ENCODE data around the gene NDST3. TPM values are rescaled to one million over a fixed set of nuclear protein-coding genes. Genes with fewer than 3 reads are reported as not detected.

NDST3 gene
- total RNA-seq, 4 donors from 2014 or later, result 1.7 TPM; not detected in 3

DNA sequence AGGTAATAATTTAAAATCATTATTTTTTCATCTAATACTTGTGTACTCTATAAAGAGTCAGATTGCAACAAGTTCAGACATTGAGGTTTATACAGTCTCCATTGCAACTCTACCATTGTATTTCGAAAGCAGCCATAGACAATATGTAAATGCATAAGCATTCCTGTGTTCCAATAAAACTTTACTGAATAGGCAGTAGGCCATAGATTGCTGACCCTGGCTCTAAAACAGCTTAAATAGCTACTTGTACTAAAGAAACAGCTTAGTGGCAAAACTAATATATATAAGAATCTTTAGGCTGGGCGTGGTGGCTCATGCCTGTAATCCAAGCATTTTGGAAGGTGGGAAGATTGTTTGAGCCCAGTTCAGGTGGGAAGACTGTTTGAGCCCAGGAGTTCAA lies 203.2 kb downstream of the NDST3 start:
- H3K9me3 ChIP-seq, result no peaks in the 10 kb centered on the region
- no peaks in the 10 kb centered on the region for H3K4me1 ChIP-seq
- TF ChIP-seq, protein P1, sequence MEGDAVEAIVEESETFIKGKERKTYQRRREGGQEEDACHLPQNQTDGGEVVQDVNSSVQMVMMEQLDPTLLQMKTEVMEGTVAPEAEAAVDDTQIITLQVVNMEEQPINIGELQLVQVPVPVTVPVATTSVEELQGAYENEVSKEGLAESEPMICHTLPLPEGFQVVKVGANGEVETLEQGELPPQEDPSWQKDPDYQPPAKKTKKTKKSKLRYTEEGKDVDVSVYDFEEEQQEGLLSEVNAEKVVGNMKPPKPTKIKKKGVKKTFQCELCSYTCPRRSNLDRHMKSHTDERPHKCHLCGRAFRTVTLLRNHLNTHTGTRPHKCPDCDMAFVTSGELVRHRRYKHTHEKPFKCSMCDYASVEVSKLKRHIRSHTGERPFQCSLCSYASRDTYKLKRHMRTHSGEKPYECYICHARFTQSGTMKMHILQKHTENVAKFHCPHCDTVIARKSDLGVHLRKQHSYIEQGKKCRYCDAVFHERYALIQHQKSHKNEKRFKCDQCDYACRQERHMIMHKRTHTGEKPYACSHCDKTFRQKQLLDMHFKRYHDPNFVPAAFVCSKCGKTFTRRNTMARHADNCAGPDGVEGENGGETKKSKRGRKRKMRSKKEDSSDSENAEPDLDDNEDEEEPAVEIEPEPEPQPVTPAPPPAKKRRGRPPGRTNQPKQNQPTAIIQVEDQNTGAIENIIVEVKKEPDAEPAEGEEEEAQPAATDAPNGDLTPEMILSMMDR (IDR thresholded peaks at IDR 0.05), result no peak
- no peak for TF ChIP-seq POLR2A (IDR thresholded peaks at IDR 0.05)
- no peak overlapping the region for H3K27ac ChIP-seq
- H3K4me3 ChIP-seq, result no peak overlapping the region
- intact Hi-C loops (cut with DNase I; ENCODE audit: low total_unique reads), result no loop called here
- no peaks in the 10 kb centered on the region for H3K27me3 ChIP-seq
- DNase-seq, result no peak
- H3K36me3 ChIP-seq, result no peaks in the 10 kb centered on the region

DNA sequence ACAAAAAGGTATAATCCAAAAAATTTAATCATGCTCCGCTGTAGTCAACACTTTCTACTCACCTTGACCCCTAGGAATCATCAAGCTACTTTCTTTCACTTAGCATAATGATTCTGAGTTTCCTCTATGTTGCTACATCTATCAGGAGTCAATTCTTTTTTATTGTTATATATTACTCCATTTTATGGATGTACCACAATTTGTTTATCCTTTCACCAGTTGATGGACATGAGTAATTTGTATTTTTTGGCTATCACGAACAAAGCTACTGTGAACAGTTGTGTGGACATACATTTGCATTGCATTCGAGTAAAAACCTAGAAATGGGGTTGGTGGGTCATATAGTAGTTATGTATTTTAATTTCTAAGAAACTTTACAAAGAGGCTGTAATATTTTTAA lies 215.6 kb downstream of the NDST3 start:
- no peak for DNase-seq
- H3K4me3 ChIP-seq, result no peak overlapping the region
- H3K27ac ChIP-seq, result no peak overlapping the region
- intact Hi-C loops (cut with DNase I; ENCODE audit: low total_unique reads), result no loop called here
- H3K36me3 ChIP-seq, result no peaks in the 10 kb centered on the region
- no peaks in the 10 kb centered on the region for H3K4me1 ChIP-seq
- no peaks in the 10 kb centered on the region for H3K27me3 ChIP-seq
- H3K9me3 ChIP-seq, result no peaks in the 10 kb centered on the region
- TF ChIP-seq, protein P1 (IDR thresholded peaks at IDR 0.05), result no peak
- TF ChIP-seq POLR2A (IDR thresholded peaks at IDR 0.05), result no peak

DNA sequence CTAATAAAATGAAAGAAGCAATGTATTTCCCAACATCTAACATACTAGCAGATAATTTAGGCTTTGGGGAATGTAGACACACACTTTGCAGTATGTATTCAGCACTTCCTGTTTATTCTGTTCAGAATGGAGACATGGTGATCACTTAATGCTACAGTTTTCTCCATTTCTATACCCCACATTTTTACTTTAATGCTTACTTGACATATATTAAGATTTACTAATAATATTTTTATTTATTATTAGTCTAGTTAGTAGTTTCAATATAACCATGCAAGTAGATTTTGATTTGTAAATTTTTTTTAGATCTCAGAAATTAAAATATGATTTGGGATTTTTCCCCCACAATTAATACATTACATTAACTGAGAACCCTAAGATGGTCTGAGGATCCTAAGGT lies 220.1 kb downstream of the NDST3 start:
- Histone ChIP-seq H3K27ac (no peak overlapping the region), H3K36me3 (no peaks in the 10 kb centered on the region), H3K4me1 (no peaks in the 10 kb centered on the region), H3K9me3 (no peaks in the 10 kb centered on the region), H3K4me3 (no peak overlapping the region), H3K27me3 (no peaks in the 10 kb centered on the region)
- TF ChIP-seq, protein P1 (IDR thresholded peaks at IDR 0.05), result no peak
- no peak for TF ChIP-seq POLR2A (IDR thresholded peaks at IDR 0.05)
- intact Hi-C loops (cut with DNase I; ENCODE audit: low total_unique reads), result no loop called here
- no peak for DNase-seq

DNA sequence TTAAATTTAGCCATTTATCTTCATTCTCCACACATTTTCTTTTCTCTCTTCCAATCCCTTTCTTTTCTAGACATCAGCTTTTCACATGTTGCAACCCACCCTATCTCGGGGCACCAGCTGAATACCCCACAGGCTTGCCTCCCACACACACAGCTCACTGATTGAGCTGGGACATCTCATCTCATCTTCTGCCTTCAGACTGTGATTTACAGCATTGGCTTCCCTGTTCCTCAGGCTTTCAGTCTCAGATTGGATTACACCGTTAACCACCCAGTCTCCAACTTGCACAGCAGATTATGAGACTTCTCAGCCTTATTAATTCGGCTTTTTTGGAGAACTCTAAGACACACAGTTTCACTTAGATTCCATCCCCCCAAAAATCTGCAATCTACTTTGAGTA lies 224.8 kb downstream of the NDST3 start:
- H3K4me1 ChIP-seq, result no peaks in the 10 kb centered on the region
- no peaks in the 10 kb centered on the region for H3K36me3 ChIP-seq
- no peaks in the 10 kb centered on the region for H3K27me3 ChIP-seq
- H3K27ac ChIP-seq, result no peak overlapping the region
- no peak overlapping the region for H3K4me3 ChIP-seq
- no peak for DNase-seq
- no peaks in the 10 kb centered on the region for H3K9me3 ChIP-seq
- intact Hi-C loops (cut with DNase I; ENCODE audit: low total_unique reads), result no loop called here
- TF ChIP-seq POLR2A (IDR thresholded peaks at IDR 0.05), result no peak
- TF ChIP-seq, protein P1 (IDR thresholded peaks at IDR 0.05), result no peak

DNA sequence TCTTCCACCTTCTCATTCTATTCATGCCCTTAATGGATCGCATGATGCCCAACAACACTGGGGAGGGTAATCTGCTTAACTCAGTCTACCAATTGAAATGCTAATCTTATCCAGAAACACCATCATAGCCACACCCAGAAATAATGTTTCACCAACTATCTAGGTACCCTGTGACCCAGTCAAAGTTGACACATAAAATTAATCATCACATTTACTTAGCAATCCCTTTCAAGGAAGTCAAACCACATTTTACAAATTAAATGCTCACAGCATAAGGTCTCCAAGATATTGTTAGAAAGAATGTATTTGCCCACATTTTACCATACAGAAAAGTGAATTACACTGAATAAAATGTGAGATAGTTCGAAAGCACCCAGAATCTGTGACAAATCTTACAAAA lies 226.0 kb downstream of the NDST3 start:
- Histone ChIP-seq H3K4me3 (no peak overlapping the region), H3K27ac (no peak overlapping the region), H3K27me3 (no peaks in the 10 kb centered on the region), H3K4me1 (no peaks in the 10 kb centered on the region), H3K36me3 (no peaks in the 10 kb centered on the region), H3K9me3 (no peaks in the 10 kb centered on the region)
- intact Hi-C loops (cut with DNase I; ENCODE audit: low total_unique reads), result no loop called here
- TF ChIP-seq, protein P1 (IDR thresholded peaks at IDR 0.05), result no peak
- TF ChIP-seq POLR2A (IDR thresholded peaks at IDR 0.05), result no peak
- no peak for DNase-seq
